ENCODE data around the gene NPFFR1.
"Not testable (repeated sequence)": the region's sequence is repeated elsewhere in the genome, so short reads cannot be mapped to it uniquely, and the experiment has no call there.

Gene NPFFR1

DNA sequence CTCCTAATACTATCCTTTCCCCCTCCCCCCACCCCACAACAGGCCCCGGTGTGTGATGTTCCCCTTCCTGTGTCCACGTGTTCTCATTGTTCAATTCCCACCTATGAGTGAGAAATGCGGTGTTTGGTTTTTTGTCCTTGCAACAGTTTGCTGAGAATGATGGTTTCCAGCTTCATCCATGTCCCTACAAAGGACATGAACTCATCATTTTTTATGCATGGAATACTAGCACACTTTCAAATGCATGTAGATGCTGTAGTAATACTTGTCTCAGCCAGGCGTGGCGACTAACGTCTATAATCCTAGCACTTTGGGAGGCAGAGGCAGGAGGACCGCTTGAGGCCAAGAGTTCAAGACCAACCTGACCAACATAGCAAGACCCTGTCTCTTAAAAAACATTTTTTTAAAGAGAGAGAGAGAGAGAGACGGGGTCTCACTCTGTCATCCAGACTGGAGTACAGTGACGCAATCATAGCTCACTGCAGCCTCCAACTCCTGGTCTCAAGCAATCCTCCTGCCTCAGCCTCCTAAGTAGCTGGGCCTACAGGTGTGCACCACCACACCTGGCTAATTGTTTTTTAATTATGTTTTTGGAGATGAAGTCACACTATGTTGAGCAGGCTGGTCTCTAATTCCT lies 60.9 kb downstream of the NPFFR1 start:
- not testable (repeated sequence) for DNase-seq (ENCODE audit: low read depth)

DNA sequence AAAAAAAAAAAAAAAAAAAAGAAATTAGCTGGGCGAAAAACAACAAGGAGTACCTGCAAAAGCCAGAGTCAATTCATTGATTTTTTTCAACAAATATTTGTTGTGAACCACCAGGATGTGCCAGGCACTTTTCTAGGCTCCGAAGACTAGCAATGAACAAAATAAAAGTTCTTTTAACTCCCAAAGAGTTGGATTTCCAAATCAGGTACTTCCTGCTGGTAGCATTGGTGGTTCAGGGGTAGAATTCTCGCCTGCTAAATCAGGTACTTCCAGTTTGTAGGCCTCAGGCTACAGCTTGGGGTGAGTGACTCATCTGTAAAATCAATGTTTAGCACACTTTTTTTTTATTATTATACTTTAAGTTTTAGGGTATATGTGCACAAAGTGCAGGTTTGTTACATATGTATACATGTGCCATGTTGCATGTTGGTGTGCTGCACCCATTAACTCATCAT lies 61.4 kb downstream of the NPFFR1 start:
- DNase-seq (ENCODE audit: low read depth) = no peak

DNA sequence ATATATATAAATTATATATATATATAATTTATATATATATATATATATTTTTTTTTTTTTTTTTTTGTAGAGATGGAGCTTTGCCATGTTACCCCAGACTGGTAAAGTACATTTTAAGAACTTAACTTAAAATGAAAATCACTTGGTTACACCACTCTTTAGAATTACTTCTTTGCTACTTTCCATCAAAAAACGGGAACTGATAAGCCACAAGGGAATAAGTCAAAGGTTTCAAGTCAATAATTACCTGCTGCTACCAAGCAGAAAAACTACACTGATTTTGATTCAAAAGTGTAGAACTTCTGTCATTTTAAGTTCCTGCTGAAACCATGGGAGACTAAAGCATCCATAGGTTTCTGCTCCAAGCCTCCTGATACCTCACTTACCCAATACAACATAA lies 62.8 kb downstream of the NPFFR1 start:
- DNase-seq (ENCODE audit: low read depth) = no peak

DNA sequence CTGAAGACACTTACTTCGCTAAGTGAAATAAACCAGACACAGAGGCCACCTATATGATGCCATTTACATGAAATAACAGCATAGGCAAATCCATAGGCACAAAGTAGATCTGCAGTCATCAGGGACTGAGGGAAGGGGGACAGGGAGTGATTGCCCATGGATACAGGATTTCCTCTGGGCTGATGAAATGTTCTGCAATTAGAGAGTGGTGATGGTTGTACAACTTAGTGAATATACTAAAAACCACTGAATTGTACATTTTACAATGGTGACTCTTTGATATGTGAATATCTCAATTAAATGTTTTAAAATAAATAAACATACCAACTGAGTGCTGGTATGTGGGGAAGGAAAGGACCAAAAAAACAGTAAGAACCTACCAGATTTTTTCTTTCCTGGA lies 70.9 kb downstream of the NPFFR1 start:
- no peak for DNase-seq (ENCODE audit: low read depth)

DNA sequence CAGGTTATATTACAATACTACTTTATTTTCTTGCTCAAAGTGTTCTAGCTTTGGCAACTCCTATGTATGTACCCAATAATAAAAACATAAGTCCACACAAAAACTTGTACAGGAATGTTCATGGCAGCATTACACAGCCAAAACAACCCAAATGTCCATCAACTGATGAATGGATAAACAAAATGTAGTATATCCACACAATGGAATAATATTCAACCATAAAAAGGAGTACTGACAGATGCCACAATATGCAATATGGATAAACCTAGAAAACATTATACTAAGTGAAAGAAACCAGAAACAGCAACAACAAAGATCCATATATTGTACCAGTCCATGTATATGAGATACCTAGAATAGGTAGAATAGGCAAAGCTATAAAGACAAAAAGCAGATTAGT lies 71.5 kb downstream of the NPFFR1 start:
- DNase-seq (ENCODE audit: low read depth) = no peak

DNA sequence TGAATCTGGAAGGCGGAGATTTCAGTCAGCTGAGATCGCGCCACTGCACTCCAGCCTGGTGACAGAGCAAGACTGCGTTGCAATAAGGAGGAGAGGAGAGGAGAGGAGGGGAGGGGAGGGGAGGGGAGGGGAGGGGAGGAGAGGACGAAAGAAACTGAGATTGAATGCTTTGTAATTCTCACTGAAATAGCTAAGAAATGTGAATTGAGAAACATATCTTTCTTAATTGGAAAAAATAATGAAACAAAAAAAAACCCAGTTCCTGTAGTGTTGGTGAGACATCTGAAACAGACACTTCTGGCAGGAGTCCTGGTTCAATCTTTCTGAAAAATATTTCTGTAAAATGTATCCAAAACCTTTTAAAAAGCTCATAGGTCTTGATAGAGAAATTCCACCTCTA lies 77.0 kb downstream of the NPFFR1 start:
- no peak for DNase-seq (ENCODE audit: low read depth)

DNA sequence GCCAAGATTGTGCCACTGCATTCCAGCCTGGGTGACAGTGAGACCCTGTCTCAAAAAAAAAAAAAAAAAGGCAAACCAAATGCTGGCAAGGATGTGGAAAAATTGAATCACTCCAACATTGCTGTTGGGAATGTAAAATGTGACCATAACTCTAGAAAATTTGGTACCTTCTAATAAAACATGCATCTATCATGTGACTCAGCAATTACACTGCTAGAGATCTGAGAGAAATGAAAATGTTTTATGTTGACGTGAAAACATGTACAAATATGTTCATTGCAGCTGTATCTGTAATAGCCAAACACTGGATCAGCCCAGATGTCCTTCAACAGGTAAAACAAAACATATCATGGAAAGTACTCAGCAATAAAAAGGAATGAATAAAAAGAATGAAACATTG lies 82.7 kb downstream of the NPFFR1 start:
- no peak for DNase-seq (ENCODE audit: low read depth)

DNA sequence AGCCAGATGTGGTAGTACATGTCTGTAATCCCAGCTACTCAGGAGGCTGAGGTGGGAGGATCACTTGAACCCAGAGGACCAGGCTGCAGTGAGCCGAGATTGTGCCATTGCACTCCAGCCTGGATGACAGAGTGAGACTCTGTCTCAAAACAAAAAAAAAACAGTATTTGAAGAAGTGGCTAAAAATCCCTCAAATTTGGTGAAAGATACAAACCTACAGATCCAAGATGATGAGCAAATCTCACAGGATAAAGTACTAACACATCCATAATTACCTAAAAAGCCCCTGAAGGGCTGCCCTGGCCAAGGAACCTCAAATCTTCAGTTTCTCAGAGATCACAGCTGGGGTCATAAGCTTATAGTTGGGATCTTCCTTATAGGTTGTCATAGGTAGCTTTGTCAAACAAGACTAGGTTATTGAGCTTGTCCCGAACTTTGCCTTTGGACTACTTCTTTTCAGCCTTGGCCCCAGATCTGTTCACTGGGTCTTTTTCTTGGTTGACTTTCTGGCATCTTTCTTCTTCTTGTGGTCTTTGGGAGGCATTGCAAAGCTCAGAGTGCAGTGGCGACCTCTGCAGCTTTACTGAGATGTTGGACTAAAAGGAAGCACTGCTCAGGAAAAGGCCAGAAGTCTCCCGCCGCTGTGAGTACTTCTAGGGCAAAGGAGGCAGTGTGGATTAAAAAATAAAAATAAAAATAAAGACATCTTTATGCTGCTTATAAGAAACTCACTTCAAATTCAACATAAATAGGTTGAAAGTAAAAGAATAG lies 84.9 kb downstream of the NPFFR1 start:
- DNase-seq (ENCODE audit: low read depth) = no peak

Measured in stimulated activated CD8-positive, alpha-beta memory T cell treated with anti-CD3 and anti-CD28 coated beads, Interleukin-12 subunit alpha, Interleukin-12 subunit beta, amount 100 ng/mL, for 1 hour (primary cell).